Sigmoid colon (tissue), 3 donors: ENCODE results near the gene ECI1.

Experiments
- CTCF ChIP-seq, 4 experiments: fragments of 450-650 bp in 3 of 4; fragments of 200-600 bp in 1 of 4; IDR thresholded peaks; one replicate each; pipeline ENCODE4 v1.5.1; 2016 to 2019; ENCODE audit warnings: antibody characterized with exemption in 4 of 4, mild to moderate bottlenecking in 3 of 4, moderate library complexity in 2 of 4
- POLR2A ChIP-seq, 2 donors: fragments of 450-650 bp; IDR thresholded peaks; one replicate each; pipeline ENCODE4 v1.6.1; 2016; ENCODE audit warnings: antibody characterized with exemption in 2 of 2, mild to moderate bottlenecking in 2 of 2, moderate library complexity in 2 of 2

GRCh38 chr16:2235695-2236336, 15.6 kb downstream of the ECI1 start:
- TF ChIP-seq CTCF (IDR thresholded peaks at IDR 0.05) = no peak
- no peak for TF ChIP-seq POLR2A (IDR thresholded peaks at IDR 0.05)
